NK-92 (cell line): ENCODE results near the gene STPG3.

ENCODE experiments used
- DNase-seq: peaks from one replicate; lab custom pipeline; 2025; ENCODE audit not compliant: unreplicated experiment; lab: John Stamatoyannopoulos, UW

Gene STPG3

DNA sequence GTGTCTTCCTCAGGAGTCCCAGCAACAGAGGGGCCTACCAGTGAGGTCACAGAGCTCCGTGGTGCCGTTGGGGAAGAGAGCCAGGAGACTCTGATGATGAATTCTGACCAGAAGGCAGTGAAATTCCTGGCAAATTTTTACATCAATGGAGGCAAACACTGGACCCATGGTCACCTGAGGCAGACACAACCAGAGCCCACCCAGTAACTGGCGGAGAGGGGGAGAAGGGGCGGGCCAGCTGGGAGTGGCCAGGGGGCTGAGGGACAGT is at the start of gene STPG3:
TSS of gene STPG3 (plus strand) at position 93 of the 268 bp plus-strand sequence. CDS start at position 94, 1 bp downstream.
- DNase-seq = no peak

DNA sequence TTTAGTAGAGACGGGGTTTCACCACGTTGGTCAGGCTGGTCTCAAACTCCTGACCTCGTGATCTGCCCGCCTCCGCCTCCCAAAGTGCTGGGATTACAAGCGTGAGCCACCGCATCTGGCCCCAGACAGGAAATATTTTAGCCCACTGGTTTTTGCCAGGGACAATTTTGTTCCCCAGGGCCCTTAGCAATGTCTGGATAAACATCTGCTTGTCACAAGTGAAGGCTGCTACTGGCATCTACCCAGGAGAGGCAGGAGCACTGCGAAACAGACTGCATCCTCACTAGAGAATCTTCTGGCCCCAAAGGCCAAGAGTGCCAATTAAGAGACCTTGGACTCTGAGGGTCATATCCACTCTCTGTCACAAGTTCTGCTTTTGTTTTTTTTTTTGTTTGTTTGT is 48.1 kb upstream of the STPG3 start:
- no peak for DNase-seq

DNA sequence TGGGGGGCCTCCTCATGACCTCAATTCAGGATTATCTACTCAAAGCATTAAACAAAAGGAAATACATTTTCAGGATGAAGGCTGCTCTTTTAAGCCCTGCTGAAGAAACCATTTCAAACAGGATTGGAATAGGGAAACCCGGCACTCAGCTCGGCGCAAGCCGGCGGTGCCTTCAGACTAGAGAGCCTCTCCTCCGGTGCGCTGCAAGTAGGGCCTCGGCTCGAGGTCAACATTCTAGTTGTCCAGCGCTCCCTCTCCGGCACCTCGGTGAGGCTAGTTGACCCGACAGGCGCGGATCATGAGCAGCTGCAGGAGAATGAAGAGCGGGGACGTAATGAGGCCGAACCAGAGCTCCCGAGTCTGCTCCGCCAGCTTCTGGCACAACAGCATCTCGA is 46.4 kb upstream of the STPG3 start:
- DNase-seq = no peak

DNA sequence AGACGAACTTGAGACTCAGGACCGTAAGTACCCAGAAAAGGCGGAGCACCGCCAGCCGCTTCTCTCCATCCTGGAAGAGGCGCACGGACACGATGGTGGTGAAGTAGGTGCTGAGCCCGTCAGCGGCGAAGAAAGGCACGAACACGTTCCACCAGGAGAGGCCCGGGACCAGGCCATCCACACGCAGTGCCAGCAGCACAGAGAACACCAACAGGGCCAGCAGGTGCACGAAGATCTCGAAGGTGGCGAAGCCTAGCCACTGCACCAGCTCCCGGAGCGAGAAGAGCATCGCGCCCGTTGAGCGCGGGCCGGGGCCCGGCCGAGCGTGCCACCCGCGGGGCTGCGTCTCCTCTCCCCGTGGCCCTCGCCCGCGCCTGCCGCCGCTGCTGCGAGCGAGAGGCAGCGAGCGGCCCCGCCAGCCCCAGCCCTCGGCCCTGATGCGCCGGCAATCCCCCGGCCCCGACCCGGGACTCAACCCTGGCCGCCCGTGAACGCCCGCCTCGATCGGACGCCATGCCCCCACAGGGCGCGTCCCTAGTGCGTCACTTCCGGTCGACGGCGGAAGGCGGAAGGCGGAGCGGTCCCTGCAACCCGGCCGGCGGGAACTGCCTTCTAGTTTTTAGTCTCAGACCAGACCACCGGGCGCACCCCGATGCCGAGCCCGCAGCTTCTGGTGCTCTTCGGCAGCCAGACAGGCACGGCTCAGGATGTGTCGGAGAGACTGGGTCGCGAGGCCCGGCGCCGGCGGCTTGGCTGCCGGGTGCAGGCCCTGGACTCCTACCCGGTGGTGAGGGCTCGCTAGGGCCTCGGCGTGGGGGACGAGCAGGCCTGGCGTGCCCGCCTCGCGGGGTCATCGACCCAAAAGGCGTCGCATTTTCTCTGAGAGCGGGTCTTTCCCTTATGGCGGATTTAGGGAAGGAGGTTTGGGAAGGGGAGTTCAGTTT is 45.7 kb upstream of the STPG3 start, which contains the start of the genes NDOR1 and TMEM203:
TSS of gene NDOR1 (plus strand) at position 575 of the 944 bp plus-strand sequence. CDS start at position 653, 78 bp downstream.
TSS of gene TMEM203 (minus strand) at position 523 of the 944 bp plus-strand sequence. CDS start at position 289, 234 bp downstream.
- DNase-seq = peak; percentile 71

DNA sequence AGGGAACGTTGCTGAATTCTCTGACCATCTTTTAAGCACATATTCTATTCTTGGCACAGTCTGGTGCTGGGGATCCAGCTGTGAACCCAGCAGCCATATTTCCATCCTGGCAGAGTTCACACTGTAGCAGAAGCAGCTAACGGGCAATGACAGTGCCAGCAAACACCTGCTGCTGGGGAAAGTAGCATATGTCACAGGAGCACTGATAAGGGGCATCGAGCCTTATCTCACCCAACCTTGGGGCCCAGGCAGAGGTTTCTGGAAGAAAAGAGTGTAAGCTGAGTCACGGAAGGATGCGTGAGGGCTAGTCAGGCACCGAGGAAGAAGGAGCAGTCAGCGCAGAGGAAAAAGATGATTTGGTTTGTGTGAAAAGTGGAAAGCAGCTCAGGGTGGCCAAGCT is 44.5 kb upstream of the STPG3 start:
- DNase-seq = no peak

DNA sequence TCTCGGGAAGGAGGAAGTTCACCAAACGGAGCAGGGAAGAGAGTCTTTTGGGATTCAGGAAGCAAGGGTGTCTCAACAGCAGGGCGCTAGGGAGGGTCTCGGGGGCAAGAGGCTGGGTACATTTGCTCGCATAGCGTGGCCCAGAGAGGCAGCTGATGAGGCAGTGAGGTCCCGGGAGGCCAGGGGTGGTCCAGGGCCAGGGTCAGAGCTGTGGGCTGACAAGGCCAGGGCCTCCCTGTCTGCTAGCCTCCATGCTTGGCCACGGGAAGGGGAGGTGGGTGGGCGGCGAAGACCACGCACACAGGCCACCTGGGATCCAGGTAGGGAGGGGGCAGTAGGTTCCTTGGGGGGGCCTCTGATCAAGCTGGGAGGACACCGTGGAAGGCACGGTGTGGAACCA is 39.6 kb upstream of the STPG3 start:
- DNase-seq = no peak

DNA sequence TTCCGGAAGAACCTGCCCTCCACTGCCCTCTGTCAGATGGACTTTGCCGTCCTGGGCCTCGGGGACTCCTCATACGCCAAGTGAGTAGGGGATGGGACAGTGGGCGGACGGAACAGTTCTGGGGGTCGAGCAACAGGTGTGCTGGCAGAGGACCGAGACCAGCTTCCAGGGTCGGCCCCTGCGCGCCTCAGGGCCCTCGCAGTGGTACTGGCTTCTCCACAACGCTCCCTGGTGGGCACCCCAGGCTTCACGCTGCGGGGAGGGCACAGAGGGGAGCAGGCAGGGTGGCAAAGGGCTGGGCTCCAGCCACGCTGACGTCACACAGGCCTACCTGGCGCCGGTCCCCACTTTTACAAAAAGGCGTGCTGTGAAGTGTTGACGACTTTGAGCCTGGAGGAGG is 38.6 kb upstream of the STPG3 start:
- DNase-seq = no peak

DNA sequence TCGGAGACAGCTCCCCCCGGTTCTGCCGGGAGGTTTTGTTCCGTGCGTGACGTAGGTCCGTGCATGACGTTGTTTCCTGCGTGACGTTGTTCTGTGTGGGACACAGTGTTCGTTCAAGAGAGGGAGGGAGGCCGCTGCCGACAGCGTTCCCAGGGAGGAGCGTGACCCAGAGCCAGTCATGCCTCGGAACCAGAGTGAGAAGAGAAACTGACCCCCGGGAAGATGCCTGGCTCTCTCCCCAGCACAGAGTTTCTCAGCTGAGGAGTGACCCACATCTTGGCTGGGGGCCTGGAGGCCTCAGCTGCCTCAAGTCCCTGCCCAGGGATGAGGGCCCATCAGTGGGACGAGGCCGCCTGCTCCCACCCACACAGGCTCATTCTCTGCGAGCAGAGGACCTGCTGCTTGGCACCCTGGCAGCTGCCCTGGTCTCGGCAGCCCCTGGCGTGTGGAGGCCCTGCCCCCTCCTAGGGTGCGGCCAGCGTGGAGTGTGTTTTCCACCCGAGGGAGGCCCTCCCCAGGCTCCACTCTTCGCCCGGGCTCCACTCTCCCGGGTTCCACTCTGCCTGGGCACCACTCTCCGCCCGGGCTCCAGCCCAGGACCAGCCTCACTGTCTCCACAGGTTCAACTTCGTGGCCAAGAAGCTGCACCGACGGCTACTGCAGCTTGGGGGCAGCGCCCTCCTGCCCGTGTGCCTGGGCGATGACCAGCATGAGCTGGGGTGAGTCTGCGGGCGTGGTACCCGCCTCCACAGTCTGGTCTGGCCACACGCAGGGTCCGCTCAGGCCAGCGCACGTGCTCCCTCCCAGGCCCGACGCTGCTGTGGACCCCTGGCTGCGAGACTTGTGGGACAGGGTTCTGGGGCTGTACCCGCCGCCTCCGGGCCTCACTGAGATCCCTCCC is 37.7 kb upstream of the STPG3 start:
- no peak for DNase-seq

DNA sequence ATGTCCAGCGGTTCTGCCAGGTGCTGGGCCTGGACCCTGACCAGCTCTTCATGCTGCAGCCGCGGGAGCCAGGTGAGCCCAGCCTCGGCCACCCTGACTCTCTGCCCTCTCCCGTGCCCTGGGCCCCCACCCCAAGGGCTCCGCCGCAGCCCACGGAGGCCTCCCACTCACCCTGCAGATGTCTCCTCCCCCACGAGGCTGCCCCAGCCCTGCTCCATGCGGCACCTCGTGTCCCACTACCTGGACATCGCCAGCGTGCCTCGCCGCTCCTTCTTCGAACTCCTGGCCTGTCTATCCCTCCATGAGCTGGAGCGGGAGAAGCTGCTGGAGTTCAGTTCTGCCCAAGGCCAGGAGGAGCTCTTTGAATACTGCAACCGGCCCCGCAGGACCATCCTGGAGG is 36.5 kb upstream of the STPG3 start:
- DNase-seq = no peak

DNA sequence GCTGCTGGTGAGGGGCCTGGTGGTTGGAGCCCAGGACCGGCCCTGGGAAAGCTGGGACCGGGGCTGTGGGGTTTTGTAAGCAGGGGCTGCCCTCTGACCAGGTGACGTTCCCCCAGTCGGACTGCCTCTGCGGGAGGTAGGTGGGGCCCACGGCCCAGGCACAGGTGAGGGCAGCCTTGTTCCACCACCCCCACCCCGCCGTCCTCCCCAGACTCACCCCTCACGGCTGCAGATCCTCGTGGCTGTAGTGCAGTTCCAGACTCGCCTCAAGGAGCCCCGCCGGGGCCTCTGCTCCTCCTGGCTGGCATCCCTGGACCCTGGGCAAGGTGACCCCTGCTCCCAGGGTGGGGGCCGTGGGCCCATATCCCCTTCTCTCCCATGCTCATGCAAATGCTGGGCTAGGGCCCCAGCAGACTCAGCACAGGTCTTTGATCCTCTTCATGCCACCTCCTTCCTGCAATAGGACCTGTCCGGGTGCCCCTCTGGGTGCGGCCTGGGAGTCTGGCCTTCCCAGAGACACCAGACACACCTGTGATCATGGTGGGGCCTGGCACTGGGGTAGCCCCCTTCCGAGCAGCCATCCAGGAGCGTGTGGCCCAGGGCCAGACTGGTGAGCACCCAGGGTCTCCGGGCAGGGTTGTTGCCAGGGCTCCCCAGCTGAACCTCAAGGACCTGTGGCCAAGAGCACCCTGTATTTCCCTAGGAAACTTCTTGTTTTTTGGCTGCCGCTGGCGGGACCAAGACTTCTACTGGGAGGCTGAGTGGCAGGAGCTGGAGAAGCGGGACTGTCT is 35.7 kb upstream of the STPG3 start:
- DNase-seq = no peak

DNA sequence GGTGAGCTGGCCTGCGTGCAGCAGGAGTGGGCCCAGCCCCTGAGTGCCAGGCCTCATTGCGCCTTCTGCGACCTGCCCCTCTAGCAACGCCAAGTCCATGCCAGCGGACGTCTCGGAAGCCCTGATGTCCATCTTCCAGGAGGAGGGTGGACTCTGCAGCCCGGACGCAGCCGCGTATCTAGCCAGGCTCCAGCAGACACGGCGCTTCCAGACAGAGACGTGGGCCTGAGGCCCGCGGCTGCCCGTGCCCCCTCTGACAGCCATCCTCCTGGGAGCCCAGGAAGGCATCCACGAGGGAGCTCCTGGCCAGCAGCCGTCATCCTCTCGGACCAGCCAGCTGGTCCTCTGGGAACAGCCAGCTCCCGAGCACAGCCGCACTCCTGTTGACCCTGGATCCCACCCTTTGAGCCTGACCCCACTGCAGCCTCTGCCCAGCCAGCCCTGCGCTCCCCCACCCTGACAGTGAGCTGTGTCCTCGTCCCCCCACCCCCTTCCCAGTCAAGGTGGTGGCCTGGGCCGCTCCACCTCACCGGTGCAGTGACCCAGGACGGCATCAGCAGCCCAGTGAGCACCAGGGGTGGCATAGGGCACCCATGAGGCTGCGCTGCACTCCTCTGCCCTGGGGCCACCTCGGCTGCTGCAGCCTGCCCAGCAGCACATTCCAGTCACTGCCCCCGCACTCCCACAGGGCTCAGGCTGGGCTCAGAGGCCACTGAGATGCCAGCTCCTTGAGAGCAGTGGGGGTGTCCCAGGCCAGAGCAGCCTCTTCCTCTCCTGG is 34.7 kb upstream of the STPG3 start:
- DNase-seq = no peak

DNA sequence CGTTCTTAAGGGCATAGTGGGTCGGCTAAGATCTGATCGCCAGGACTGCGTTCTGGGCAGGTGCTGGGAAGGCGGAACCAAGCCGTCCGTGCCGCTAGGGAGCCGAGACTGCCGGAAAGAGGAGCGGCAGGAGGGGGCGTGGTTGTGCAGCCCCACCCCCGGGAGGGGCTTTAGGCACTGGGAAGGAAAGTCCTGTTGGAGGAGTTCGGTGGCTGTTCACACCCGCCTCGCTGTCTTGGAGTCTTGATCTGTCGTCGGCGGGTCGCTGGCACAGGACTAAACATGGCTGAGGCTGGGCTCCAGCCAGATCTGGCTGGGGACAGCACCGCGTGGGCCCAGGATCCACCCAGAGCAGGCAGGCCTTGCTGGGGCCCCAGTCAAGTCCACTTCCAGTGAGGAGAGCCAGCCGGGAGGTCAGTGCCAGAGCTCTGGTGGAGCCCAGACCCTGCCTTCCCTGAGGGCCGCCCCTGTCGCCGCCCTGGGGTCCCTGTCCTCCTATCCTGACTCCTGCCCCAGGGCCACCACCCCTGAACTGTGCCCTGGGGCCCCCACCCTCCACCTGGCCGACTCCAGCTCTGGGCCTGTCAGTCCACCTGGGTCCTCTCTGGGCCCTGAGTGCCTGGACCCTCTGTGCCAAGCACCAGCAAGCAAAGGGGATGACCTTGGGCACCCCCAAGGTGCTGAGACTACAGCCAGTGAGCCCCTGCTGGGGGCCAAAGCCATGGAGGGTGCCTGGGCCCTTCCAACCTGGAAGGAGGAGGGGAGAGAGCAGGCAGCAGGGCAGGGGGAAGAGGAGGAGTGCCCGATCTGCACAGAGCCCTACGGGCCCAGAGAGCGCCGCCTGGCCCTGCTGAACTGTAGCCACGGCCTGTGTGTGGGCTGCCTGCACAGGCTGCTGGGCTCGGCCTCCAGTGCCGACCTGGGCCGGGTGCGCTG is 33.5 kb upstream of the STPG3 start:
- no peak for DNase-seq

DNA sequence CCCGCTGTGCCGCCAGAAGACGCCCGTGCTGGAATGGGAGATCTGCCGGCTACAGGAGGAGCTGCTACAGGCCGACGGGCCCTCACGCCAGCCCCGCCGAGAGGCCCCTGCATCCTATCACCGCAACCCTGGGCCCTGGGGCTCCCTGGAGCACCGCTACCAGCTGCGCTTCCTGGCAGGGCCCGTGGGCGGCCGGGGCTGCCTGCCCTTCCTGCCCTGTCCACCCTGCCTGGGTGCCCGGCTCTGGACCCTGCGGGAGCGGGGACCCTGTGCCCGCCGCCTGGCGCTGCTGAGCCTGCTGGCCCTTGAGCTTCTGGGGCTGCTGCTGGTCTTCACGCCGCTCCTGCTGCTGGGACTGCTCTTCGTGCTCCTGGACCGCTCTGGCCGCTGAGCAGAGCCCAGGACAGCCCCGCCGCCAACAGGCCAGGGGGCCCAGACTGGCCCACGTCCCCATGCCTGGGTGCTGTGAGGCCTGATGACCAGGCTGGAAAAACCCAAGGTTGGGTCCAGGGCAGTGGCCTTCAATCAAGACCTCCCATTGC is 32.8 kb upstream of the STPG3 start:
- DNase-seq = no peak

DNA sequence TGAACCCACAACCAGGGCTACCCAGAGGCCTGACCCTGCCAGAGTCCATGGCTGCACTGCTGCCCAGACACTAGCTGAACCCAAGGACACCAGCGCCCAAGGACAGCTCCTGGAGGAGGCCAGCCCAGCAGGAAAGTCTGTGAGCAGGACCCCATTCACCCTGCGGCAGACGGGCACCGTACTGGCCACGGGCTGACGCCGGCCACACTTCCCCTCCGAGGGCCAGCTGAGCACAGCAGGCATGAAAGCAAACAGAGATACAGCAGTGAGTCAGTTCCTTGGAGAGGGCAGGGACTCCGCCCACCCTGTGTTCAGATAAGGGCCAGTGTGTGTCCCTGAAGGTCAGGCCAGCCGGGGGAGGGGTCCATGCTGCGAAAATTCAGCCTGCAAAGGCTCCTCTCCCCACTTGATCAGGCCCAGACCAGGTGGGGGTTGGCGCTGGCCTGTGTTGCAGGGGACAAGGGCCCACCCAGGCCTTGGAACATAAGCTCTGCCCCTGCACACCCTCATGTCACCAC is 32.3 kb upstream of the STPG3 start:
- DNase-seq = no peak

DNA sequence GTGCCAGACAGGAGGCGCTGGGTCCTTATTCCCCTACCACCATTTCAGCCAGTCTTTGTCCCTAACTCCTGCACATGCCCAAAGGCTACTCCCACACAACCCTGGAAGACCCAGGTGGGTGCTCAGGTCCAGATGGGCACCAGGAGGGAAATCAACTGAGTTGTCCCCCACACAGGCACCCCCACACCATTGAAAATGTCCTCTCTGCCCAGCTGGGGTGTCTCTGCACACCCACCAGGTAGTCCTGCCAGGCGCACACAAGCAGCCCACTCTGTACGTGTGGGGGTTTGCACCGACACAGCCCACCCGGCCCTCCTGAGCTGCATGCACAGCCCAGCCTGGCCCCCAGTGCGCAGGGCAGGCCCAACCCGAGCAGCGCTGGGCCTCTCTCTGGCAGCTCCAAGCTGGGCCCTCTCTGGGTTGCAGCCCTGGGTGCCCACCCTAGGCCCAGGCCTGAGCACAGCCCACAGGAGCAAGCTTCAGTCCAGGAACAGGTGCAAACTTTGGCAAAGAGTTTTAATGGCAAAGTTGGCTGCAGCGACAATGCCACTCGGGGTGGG is 31.2 kb upstream of the STPG3 start:
- no peak for DNase-seq

DNA sequence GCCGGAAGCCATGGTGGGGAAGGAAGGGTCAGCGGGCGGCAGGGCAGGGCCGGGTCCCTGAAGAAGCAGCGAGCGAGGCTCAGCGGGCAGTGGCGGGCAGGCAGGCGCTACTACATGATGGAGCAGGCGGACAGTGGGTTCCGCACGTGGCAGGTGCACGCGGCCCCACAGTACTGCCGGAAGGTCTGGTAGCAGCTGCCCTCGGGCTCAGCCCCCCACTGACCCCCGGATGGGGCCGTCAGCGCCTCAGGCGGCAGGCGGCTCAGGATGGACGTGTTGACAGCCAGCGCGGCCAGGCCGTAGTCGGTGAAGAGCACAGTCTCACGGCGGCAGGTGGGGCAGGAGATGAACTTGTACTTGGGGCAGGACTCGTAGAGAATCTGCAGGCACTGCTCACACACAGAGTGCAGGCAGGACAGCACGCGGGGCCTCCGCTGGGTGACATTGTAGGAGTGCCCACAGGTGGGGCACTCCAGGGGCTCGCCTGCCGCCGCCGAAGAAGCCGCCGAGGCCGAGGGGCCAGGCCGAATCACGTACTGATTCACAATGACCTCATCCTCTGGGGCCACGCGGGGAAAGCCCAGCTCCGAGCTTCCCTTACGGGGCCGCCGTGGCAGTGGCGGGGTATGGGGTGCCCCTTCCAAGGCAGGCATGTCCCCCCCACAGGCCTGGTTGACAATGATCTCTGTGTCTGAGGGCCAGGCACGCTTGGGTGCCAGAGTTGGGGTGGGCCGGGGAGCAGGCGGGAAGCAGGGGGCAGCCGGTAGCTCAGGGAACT is 30.6 kb upstream of the STPG3 start:
- no peak for DNase-seq

DNA sequence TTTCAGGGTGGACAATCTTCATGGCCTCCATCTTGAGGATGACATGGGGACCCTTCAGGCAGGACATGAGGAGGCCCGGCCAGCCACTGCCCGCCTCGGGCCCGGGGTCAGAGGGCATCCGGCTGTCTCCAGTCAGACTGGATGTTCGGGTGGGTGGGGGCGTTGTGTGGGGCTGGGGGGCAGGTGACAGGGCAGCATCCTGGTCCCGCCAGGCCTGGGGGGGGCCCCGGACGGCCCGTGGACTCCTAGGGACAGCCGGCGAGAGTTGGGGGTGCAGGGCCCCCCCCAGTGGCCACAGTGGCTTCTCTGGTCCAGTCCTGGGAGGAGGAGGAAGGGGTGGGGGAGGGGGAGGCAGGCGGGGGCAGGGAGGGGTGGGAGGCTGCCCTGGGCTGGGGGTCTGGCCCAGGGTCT is 30.0 kb upstream of the STPG3 start:
- no peak for DNase-seq
